DND-41 (cell line): ENCODE data around the gene ASB5.

ENCODE experiments used
- ATAC-seq: fragments of 200-7000 bp; cut with Tn5 transposase; 3 replicates; pipeline ENCODE4 v1.9.1; 2021; ENCODE audit warnings: low read depth; ENCODE audit not compliant: insufficient read depth
- DNase-seq: peaks from one replicate; pipeline ENCODE4 v3.0.0-alpha.2; 2020
- H2AFZ ChIP-seq: 2 replicates; pipeline ENCODE4 v1.6.0; 2012; ENCODE audit warnings: low read depth, low read length
- H3K27ac ChIP-seq: 2 replicates; pipeline ENCODE4 v1.5.1; 2012; ENCODE audit warnings: low read length, inconsistent platforms
- H3K27me3 ChIP-seq: fragments of 200-600 bp; sonication (generic); 2 replicates; pipeline ENCODE4 v1.6.0; 2012; ENCODE audit warnings: low read length, mild to moderate bottlenecking, inconsistent platforms; ENCODE audit not compliant: insufficient read depth, poor library complexity
- H3K36me3 ChIP-seq: 2 replicates; pipeline ENCODE4 v1.5.1; 2012; ENCODE audit warnings: low read length, inconsistent platforms; ENCODE audit not compliant: insufficient read depth
- H3K4me1 ChIP-seq: 2 replicates; pipeline ENCODE4 v1.5.1; 2012; ENCODE audit warnings: mild to moderate bottlenecking, low read length; ENCODE audit not compliant: insufficient read depth
- H3K4me2 ChIP-seq: 2 replicates; pipeline ENCODE4 v1.6.0; 2012; ENCODE audit warnings: mild to moderate bottlenecking, moderate library complexity, low read length, inconsistent platforms; ENCODE audit not compliant: insufficient read depth
- H3K4me3 ChIP-seq, 2 experiments: fragments of 200-600 bp in 1 of 2; shearing (Covaris generic) in 1 of 2; 2 replicates each; pipeline ENCODE4 v1.5.1; 2012 to 2016; ENCODE audit warnings: inconsistent platforms in 2 of 2, low read length in 2 of 2, mild to moderate bottlenecking in 2 of 2, low read depth in 1 of 2, moderate library complexity in 1 of 2
- H3K79me2 ChIP-seq: 2 replicates; pipeline ENCODE4 v1.6.0; 2012; ENCODE audit warnings: low read length, inconsistent platforms; ENCODE audit not compliant: insufficient read depth
- H3K9ac ChIP-seq: 2 replicates; pipeline ENCODE4 v1.6.0; 2012; ENCODE audit warnings: low read depth, mild to moderate bottlenecking, inconsistent platforms, low read length, moderate library complexity
- H3K9me3 ChIP-seq: 2 replicates; pipeline ENCODE4 v1.5.1; 2012; ENCODE audit warnings: low read length, moderate library complexity, mild to moderate bottlenecking, inconsistent platforms; ENCODE audit not compliant: insufficient read depth, severe bottlenecking
- H4K20me1 ChIP-seq: 2 replicates; pipeline ENCODE4 v1.6.0; 2012; ENCODE audit warnings: low read length; ENCODE audit not compliant: insufficient read depth
- CTCF ChIP-seq: IDR thresholded peaks from 2 replicates; pipeline ENCODE4 v1.5.1; 2012; ENCODE audit warnings: borderline replicate concordance, low read length, moderate library complexity, mild to moderate bottlenecking; ENCODE audit not compliant: poor library complexity, severe bottlenecking; ENCODE audit errors: extremely low read depth
- EZH2 ChIP-seq: IDR thresholded peaks from 3 replicates; pipeline ENCODE4 v1.6.1; 2012; ENCODE audit warnings: borderline replicate concordance, low read depth, mild to moderate bottlenecking, moderate library complexity, low read length, inconsistent platforms; ENCODE audit not compliant: severe bottlenecking

Gene ASB5

GRCh38 chr4:176303938-176304337, 34.9 kb upstream of the ASB5 start:
- Histone ChIP-seq H4K20me1 (no peaks in the 10 kb centered on the region), H3K4me1 (no peaks in the 10 kb centered on the region)
- no peak for ATAC-seq

GRCh38 chr4:176302283-176303275, 33.6 kb upstream of the ASB5 start:
- H4K20me1 ChIP-seq: no peaks in the 10 kb centered on the region
- H3K9ac ChIP-seq: no peak overlapping the region
- H3K79me2 ChIP-seq: no peaks in the 10 kb centered on the region
- H3K4me2 ChIP-seq: no peak overlapping the region
- peaks cover 11% of the 10 kb centered on the region for H3K27me3 ChIP-seq
- DNase-seq (no peak), ATAC-seq (no peak)
- H3K27ac ChIP-seq: no peak overlapping the region
- H3K4me3 ChIP-seq: no peak overlapping the region
- H2AFZ ChIP-seq: no peak overlapping the region
- H3K36me3 ChIP-seq: no peaks in the 10 kb centered on the region
- no peaks in the 10 kb centered on the region for H3K4me1 ChIP-seq
- TF ChIP-seq CTCF (no peak), EZH2 (no peak)
- H3K9me3 ChIP-seq: no peaks in the 10 kb centered on the region

More at GRCh38 chr4:176303938-176304337, 34.9 kb upstream of the ASB5 start:
- no peak overlapping the region for H2AFZ ChIP-seq
- peaks cover 11% of the 10 kb centered on the region for H3K27me3 ChIP-seq
- no peak for DNase-seq
- H3K4me3 ChIP-seq: no peak overlapping the region
- H3K79me2 ChIP-seq: no peaks in the 10 kb centered on the region
- no peaks in the 10 kb centered on the region for H3K36me3 ChIP-seq
- H3K27ac ChIP-seq: no peak overlapping the region
- no peaks in the 10 kb centered on the region for H3K9me3 ChIP-seq
- no peak overlapping the region for H3K9ac ChIP-seq
- no peak overlapping the region for H3K4me2 ChIP-seq
- no peak for TF ChIP-seq CTCF
- no peak for TF ChIP-seq EZH2

- no peak overlapping the region for H2AFZ ChIP-seq
- TF ChIP-seq EZH2: no peak
- no peak for TF ChIP-seq CTCF
- H3K9me3 ChIP-seq: no peaks in the 10 kb centered on the region
- no peak overlapping the region for H3K4me2 ChIP-seq
- no peaks in the 10 kb centered on the region for H3K4me1 ChIP-seq
- no peak overlapping the region for H3K9ac ChIP-seq
- H3K27me3 ChIP-seq: peaks cover 11% of the 10 kb centered on the region
- no peak overlapping the region for H3K27ac ChIP-seq
- H3K79me2 ChIP-seq: no peaks in the 10 kb centered on the region
- no peak overlapping the region for H3K4me3 ChIP-seq
- no peak for ATAC-seq
- H4K20me1 ChIP-seq: no peaks in the 10 kb centered on the region
- no peak for DNase-seq
- no peaks in the 10 kb centered on the region for H3K36me3 ChIP-seq
Measured at GRCh38 chr4:176300565-176300964, 31.5 kb upstream of the ASB5 start.
